GM12864 (cell line): ENCODE results near the gene S100A9.

Experiments
- DNase-seq: peaks from one replicate; pipeline ENCODE4 v3.0.0-alpha.2; 2011; ENCODE audit warnings: low read depth
- H3K4me3 ChIP-seq: 2 replicates; pipeline ENCODE4 v1.5.1; 2011; ENCODE audit warnings: mild to moderate bottlenecking, low read depth, low read length, control low read depth
- CTCF ChIP-seq: IDR thresholded peaks from 2 replicates; pipeline ENCODE4 v1.5.1; 2011; ENCODE audit warnings: low read depth, mild to moderate bottlenecking, moderate library complexity, low read length, control low read depth, inconsistent platforms; ENCODE audit errors: missing control alignments

The S100A9 gene

GRCh38 chr1:153370146-153370545 is 12.5 kb downstream of the S100A9 start:
- no peak for TF ChIP-seq CTCF
- no peak for DNase-seq
- H3K4me3 ChIP-seq, result no peak overlapping the region

- H3K4me3 ChIP-seq, result no peak overlapping the region
- no peak for DNase-seq
- TF ChIP-seq CTCF, result no peak
These were observed 13.6 kb downstream of the S100A9 start for GRCh38 chr1:153371231-153371630.

GRCh38 chr1:153372571-153372970 is 14.9 kb downstream of the S100A9 start:
- H3K4me3 ChIP-seq, result no peak overlapping the region
- TF ChIP-seq CTCF, result no peak
- no peak for DNase-seq

DNA sequence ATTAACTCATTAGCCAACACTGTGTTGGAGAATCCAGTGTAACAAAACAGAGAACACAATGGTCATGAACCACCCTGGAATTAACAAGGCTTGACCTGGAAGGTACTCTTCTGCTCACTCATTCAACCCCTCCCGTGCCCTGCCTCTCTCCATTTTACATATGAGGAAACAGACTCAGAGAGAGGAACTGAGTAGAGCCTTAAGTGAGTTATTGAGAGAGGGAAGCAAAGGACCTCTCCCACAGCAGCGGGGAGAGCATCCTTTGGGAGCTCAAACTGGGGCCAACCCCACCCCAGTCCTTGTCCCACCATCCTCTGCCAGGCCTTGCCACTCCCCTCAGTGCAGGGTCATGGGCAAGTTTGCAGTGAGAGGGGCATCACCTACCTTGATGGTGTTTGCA is 16.4 kb downstream of the S100A9 start:
- H3K4me3 ChIP-seq, result no peak overlapping the region
- TF ChIP-seq CTCF, result no peak
- no peak for DNase-seq

GRCh38 chr1:153375511-153375910 is 17.9 kb downstream of the S100A9 start, which contains the start of gene S100A12:
Gene S100A12 (minus strand): TSS chr1:153375621. CDS start chr1:153374592, 1,029 bp downstream.
- no peak for TF ChIP-seq CTCF
- no peak for DNase-seq

GRCh38 chr1:153379591-153379990 is 21.9 kb downstream of the S100A9 start:
- H3K4me3 ChIP-seq, result no peak overlapping the region
- TF ChIP-seq CTCF, result no peak
- no peak for DNase-seq

More at GRCh38 chr1:153375511-153375910, 17.9 kb downstream of the S100A9 start, which contains the start of gene S100A12:
- no peak within 1 kb of the TSS for H3K4me3 ChIP-seq

DNA sequence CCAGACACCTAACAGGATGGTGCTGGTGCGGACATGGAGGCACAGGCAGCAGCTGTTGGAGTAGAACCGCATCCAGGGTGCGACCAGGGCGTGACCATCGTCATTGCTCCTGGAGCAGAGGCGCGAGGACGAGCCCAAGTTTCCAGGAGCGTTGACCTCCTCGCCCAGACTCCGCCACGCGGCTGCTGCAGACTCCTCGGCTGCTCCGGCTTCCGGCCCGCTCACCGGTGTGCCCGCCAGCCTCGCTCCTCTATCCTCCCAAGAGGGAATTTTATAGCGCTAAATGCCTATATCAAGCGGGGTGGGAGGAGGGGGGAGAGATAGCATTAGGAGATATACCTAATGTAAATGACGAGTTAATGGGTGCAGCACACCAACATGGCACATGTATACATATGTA is 23.1 kb downstream of the S100A9 start:
- no peak for DNase-seq
- no peak overlapping the region for H3K4me3 ChIP-seq
- no peak for TF ChIP-seq CTCF
